DOHH2 (cell line): ENCODE data around the gene LILRB3.

ENCODE experiments used
- EZH2phosphoT487 ChIP-seq: fragments of 200-600 bp; sonication (generic); IDR thresholded peaks from 2 replicates; pipeline ENCODE4 v1.6.1; 2017; ENCODE audit warnings: borderline replicate concordance, mild to moderate bottlenecking, antibody characterized with exemption, low read length, moderate library complexity, mixed read lengths
- TF ChIP-seq, protein P1 (sequence below): fragments of 200-600 bp; sonication (generic); IDR thresholded peaks from one replicate; pipeline ENCODE4 v1.5.1; 2014; ENCODE audit warnings: antibody characterized with exemption, mild to moderate bottlenecking, low read depth, low read length; ENCODE audit not compliant: poor library complexity, severe bottlenecking

DNA sequence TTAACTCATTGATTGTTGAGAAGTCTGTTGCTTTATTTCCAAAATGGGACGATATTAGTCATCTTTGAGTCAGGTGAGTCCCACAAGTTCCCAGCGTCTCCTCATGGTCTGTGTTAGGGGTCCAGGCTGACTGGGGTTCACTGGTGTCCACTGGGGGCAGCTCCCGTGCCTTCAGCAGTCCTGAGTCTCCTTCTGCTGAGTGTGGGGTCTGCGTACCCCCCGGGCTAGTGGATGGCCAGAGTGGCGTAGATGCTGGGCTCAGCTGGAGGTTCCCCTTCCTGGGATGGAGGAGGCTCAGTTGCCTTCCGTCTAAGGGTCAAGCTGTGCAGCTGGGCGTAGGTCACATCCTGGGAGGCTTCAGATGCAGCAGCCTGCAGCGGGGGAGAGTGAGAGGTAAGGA is 5.9 kb downstream of the LILRB3 start:
- TF ChIP-seq, protein P1, sequence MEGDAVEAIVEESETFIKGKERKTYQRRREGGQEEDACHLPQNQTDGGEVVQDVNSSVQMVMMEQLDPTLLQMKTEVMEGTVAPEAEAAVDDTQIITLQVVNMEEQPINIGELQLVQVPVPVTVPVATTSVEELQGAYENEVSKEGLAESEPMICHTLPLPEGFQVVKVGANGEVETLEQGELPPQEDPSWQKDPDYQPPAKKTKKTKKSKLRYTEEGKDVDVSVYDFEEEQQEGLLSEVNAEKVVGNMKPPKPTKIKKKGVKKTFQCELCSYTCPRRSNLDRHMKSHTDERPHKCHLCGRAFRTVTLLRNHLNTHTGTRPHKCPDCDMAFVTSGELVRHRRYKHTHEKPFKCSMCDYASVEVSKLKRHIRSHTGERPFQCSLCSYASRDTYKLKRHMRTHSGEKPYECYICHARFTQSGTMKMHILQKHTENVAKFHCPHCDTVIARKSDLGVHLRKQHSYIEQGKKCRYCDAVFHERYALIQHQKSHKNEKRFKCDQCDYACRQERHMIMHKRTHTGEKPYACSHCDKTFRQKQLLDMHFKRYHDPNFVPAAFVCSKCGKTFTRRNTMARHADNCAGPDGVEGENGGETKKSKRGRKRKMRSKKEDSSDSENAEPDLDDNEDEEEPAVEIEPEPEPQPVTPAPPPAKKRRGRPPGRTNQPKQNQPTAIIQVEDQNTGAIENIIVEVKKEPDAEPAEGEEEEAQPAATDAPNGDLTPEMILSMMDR = no peak
- TF ChIP-seq EZH2phosphoT487 = no peak
